Left lobe of liver (tissue), 2 donors: ENCODE results near the gene CCNA2. TPM values are rescaled to one million over a fixed set of nuclear protein-coding genes. Genes with fewer than 3 reads are reported as not detected.

Experiments
- ATAC-seq: fragments of 200-7000 bp; cut with Tn5 transposase; one replicate; pipeline ENCODE4 v1.9.1; 2020; ENCODE audit warnings: mild to moderate bottlenecking, moderate library complexity
- DNase-seq: peaks from one replicate; pipeline ENCODE4 v3.0.0-alpha.2; 2020; ENCODE audit warnings: low spot score
- total RNA-seq: library from RNA; stranded (reverse); gene quantifications from one replicate; pipeline ENCODE4 v1.2.1, GENCODE V29; 2021
- donor health status: DM: no; HTN: no; CAD: no; lungs with moderate emphysema.
- donor health status: DM: no; HTN: yes; CAD: no.

CCNA2 gene
- total RNA-seq = 0.45 TPM

DNA sequence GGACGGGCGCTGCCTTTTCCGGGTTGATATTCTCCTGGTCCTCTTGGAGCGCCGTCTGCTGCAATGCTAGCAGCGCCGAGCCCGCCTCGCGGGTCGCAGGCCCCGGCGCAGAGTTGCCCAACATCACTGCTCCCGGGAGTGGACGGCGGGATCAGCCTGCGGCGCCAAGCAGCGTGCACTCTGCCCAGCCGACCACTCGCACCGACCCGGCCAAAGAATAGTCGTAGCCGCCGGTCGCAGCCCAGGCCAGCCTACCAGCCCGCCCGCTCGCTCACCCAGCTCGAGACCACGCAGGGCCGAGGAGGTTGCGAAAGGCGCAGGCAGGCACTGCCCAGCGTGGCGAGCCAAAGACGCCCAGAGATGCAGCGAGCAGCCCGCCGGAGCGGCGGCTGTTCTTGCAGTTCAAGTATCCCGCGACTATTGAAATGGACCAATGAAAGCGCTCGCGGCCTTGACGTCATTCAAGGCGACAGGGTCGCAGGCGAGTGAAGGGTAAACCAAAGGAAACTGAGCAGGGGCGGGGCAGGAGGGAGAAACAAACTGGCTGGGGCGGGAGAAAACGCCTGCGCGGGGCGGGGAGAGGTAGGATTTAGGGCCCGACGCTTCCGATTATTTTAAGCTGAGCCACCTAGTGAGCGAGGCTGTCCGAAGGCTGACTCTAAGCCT is at the start of gene CCNA2:
TSS of gene CCNA2 (minus strand) at position 379 of the 666 bp plus-strand sequence. CDS start at position 124, 255 bp downstream.
- DNase-seq = peak; percentile 96
- peak; percentile 100 for ATAC-seq

DNA sequence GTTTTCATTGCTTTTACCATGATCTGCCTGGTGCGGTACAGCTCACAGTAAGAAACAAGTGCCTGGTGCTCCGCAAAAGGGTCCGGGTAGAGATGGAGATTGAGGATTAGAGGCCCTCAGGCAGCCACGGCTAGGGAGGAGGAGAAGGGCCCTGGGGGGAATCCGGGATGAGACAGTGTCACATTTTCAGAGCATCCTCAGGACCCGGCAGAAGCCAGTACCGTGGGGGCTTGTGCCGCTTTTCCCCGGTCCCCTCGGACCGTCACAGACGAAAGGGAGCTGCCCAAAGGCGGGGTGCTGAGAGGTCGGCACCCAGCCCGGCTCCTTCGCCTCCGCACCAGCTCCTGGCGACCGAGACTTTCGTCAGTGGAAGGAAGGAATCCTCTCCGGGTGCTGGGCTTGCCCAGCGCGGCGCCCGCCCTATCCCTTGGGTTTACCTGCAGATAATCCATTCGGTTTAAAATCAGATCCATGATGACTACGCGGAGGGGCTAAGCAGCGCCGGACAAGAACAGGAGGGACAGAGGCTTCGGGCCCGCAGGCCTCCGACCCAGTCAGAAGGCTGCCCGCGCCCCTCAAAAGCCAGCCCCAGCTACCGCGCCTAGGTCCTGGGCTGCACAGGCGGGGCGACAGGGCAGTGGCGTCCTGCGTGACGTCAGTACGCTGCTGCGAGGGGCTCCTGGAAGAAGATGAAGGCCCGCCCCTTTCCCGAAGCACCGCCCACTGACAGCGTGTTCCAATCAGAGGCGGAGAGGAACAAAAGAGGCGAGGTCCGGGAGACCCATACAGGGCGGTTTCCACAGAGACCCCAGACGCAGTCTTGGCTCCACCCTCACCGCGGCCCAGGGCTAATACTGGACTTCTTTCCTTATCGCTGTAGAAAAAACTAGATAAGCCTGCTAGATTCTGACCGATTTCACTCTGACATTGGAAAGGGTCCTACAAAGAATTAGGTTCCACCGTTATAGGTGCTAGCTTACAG is 46.4 kb upstream of the CCNA2 start, which contains the start of gene BBS7:
TSS of gene BBS7 (minus strand) at position 634 of the 982 bp plus-strand sequence. CDS start at position 473, 161 bp downstream.
- ATAC-seq (peak; percentile 100), DNase-seq (peak; percentile 96)

DNA sequence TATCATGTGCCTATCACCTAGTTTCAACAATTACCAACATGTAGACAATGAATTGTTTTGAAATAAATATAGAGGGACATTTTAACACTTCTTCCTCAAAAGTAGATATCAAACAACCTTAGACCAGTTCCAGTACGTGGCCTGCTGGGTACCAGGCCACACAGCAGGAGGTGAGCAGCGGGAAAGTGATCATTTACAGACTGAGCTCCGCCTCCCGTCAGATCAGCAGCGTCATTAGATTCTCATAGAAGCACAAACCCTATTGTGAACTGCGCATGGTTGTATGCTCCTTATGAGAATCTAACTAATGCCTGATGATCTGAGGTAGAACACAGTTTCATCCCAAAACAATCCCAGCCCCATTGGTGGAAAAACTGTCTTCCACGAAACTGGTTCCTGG is 40.1 kb upstream of the CCNA2 start:
- no peak for DNase-seq
- ATAC-seq = no peak

DNA sequence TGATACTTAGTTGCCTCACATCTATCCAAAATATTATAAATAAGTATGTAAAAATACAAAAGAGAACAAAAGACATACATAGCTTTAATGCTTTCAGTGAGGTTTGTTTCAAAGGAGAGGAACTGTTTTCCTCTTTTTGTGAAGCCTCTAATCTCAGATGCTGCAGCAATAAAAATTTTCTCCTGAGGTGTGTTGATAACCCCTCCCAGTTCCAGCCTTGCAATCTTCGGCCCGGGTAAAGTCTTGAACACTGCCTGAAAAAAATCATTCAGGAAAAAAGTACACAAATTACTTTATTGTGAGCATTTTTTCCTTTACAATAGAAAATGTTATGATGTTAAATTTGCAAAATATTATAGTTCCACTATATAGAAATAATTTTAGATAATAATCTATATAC is 37.7 kb upstream of the CCNA2 start:
- DNase-seq (no peak), ATAC-seq (no peak)

DNA sequence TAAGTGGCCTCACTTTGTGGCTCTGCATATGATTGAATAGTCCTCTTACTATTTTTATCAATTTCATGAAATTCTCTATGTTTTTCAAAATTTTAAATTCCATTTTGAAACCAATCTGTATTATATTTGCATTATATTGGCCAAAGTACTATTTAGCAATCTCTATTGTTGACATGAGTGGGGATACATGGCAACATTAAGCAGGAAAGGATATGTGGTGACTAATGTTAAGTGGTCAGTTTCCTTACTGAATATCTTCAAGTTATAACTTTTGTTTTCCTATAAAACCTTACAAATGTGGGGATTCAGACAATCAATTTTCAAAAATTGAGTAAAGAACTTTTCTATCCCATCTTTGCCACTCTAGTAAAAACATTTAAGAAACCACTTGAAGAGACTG is 36.4 kb upstream of the CCNA2 start:
- ATAC-seq (no peak), DNase-seq (no peak)

DNA sequence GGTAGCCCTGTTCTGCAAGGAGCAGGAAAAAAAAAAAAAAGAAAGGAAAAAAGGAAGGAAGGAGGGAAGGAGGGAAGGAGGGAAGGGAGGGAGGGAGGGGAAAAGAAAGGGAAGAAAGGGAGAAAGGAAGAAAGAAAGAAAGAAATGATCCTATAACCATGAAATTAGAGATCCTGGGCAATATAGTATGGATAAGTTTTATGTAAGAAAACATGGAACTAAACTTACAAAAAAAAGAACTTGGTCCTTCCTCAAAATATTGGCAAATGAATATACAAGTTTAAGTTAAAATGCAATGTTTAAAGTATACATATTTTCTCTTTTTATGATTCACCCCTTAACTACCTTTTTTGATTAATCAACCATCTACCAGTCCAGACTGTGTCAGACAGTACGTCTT is 27.7 kb upstream of the CCNA2 start:
- DNase-seq (no peak), ATAC-seq (no peak)

DNA sequence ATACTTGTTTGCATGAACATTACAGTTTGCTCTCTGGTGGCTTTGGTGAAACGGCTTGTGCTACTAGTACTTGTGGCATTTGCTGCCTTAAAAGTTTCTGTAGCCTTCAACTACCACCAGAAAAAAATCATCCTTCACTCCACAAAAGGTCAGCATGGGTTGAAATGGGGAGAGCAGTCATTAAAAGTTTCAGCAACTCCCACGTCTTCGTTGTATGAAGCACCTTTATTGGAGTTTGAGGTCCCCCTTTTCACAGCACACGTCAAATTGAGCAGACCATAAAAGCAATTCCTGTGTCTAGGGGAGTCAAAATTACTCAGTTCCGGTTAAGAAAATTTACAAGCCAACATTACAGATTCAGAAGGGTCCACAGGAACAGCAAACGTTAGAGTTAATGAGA is 23.0 kb upstream of the CCNA2 start:
- ATAC-seq (no peak), DNase-seq (no peak)

DNA sequence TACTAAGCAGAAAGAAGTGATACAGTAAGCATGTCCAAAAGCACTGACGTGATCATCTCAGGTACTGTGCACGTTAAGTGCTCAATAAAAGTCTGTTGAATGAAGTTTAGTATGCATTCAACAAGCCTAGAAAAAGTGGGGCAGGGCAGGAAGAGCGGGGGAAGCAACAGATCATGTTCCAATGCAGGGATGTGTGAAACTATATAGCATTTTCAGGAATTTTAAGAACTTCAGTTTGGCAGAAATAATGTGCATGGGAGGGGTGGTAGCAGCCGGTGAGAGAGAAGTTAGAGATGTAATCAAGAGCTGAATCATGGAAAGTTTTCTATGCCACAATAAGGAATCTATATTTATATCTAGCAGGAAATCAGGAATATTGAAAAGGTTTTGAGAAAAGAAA is 19.2 kb upstream of the CCNA2 start:
- ATAC-seq (no peak), DNase-seq (no peak)

DNA sequence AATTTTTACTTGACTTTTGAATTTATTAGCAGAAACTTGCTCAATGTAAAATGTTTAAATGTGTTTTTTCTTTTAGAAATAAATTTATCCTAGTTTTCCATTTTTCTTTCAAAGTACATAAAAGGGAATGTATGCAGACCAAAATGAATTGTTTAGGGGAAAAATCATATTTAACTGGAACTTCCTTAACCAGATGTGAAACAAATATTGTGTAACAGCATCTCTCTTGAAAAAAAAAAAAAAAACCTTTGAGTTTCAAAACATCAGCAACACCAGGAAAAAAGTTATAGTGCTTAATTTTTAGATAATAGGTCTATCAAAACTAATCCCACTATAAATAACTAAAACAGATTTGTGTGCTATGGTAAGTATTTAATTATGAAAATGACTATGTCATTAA is 14.5 kb upstream of the CCNA2 start:
- ATAC-seq = no peak

DNA sequence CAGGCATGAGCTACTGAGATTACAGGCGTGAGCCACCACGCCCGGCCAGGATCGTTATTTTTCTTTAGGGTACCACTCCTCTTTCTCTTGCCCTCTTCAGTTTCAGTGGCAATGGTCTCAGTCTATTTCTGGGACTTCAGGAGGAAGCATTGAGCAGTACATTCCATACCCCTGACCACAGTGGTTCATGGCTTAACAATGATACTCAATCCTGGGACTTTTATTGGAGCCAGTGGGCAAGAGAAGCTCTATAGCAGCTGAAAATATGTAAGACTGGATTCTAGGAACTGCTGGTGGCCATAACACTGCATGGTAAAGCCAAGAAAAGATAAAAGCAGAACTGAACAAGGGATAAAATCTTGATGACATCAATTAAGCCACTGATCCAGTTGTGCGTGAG is 5.8 kb upstream of the CCNA2 start:
- DNase-seq (no peak), ATAC-seq (no peak)

More for the DNA sequence above, 14.5 kb upstream of the CCNA2 start:
- DNase-seq = no peak

DNA sequence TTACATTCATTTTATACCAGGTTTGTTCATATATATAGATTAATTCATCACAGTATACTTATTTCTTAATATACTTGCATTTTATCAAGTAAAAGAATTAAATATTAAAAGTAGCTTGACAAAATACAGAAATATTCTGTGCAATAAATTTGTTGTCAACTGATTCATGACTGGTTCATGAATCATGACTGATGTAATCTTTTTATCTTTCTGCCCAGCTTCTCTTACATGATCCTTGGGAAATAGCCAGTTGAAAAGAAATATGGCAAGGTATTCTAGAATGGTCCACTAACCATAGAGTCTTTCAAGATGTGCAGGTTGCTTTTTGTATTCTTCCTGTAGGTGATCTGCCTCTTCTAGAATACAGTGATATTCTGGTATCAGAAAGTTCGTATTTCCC is 4.2 kb upstream of the CCNA2 start:
- DNase-seq = no peak
- ATAC-seq = no peak

DNA sequence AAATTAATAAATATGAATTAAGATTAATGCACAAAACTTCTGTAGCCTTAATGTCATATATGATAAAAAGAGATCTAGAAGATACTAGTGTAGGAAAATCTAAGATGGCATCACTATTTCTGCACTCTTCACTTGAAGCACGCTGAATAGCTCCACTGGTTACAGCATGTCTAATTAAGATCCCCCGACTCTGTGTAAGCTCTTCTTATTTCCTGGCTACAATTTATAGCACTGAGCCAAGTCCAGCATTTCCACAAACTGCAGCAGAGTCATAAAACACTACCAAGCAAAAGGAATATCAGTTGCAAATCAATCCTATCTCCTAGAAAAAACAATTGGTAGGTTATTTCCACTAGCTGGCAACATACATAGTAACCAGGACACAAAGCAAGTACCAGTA is 1.3 kb upstream of the CCNA2 start:
- DNase-seq (no peak), ATAC-seq (no peak)

DNA sequence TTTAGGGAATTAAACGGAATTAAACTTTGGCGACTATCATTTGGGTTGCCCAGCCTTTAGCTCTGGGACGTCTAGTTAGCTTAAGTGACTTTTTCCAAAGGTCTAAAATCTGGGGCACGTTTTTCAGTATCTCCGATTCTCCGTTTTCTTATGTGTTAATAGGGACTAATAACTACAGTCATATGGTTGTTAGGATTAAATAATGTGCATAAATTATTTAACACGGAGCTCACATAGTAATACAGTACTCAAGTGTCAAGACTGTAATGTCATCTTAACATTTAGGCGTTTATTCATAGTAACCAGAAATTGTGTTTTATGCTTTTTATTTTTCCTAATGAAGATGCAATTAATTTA is 466 bp upstream of the CCNA2 start:
- ATAC-seq = no peak

DNA sequence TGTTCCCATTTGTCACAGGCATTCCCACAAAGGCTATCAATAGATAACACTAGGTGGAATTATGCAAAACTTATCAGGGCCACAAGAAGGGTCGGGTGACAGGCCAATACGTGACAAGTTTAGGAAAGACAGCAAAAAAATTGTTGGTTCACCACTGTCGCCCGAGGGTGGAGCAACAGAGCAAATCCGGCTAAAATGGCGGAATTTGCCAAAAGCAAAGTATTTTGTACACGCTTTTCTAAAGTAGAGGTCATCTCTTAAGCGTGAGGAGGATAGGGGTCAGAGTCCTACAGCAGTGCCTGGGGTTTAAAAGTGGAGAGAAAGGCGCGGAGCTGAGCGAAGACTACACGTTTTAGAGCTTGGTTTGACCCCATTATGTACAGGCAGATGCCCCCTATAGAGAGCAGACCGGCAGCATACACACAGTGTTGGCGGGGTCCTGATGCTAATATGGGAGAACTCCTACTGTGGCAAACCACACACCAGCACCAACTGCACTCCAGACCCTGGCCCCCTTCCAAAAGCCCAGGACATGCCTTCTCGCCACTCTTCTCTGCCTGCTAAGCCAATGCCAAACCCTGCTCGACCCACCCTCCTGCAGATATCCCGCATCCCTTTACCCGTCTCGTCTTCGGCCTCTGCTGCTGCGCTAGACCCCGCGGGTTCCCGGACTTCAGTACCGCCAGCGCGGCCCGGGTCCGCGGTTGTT is 733 bp downstream of the CCNA2 start:
- peak; percentile 53 for DNase-seq
- peak; percentile 5 for ATAC-seq

More for the DNA sequence above, 466 bp upstream of the CCNA2 start:
- no peak for DNase-seq

DNA sequence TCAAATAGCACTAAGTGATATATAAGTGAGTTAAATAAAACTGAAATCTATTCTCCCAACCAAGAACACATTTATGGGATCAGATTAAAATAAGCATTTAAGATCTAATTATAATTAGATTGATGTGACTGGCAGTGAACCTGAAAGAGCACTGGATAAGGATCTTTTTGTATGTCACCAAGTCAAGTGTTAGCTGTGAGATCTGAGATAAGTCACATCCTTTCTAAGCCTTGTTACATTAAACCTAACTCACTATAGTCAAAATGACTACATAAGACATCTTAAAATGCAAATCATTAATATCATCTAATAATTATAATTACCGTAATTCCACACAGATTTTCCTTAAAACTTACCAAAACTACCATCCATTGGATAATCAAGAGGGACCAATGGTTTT is 1.6 kb downstream of the CCNA2 start:
- no peak for ATAC-seq
- DNase-seq = no peak

DNA sequence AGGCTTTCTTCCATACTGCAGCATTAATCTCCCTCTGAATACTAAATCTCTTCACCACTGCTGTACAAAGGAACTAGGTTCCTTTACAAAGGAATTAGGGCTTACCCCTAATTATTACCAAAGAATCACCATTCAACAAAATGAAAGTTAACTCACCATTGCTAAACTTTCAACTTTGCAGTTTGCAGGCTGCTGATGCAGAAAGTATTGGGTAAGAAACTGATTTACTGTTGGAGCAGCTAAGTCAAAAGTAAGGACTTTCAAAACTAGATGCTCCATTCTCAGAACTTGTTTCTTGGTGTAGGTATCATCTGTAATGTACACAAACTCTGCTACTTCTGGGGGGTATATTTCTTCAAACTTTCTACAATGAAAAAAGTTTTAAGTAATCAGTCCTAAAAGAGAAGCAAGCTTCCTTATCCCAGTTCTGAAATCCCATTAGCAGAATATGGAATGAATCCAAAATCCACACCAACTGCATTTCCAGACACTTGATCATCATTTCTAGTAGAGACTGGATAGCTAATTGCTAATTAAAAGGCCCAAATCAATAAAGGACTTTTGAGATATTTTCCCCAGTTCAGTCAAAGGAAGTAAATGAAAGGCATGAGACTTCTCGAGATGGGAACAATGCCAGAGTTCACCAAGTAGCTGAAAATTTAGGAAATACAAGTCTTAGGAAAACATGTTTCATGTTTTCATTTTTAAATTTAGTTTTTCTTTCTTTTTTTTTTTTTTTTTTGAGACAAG is 4.3 kb downstream of the CCNA2 start:
- DNase-seq (no peak), ATAC-seq (no peak)

DNA sequence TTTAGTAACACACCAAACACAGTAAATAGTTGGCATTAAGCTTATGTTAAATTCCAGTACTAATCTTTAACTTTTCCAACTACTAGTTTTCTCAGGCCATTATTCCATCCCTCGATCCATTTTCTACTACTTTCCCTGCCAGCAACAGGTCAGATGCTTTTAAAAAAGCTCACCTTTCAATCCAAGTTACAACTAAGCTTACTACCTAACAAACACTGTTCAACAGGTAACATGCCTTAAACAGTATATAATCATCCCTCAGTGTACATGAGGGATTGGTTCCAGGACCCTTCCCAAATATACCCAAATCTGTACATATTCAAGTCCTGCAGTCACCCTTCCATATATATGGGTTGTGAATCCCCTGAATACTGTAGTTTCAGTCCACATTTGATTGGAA is 5.5 kb downstream of the CCNA2 start:
- DNase-seq = no peak
- no peak for ATAC-seq

DNA sequence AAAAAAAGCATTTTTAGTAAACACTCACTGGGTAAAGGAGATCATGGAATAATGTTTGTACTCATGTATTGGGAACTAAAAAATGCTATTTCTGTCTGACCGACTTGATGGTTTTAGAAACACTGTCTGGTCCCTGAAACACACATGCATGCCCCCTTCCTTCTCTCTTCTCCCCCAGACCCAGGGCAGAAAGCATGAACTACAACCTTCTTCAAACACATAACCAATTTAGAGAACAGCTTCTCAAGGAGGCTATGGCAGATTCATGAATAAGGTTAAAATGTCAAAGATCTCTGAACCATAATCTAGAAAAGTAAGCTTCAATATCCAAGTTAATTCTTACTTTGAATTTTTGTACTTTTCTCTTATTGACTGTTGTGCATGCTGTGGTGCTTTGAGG is 6.0 kb downstream of the CCNA2 start:
- DNase-seq = no peak
- no peak for ATAC-seq

DNA sequence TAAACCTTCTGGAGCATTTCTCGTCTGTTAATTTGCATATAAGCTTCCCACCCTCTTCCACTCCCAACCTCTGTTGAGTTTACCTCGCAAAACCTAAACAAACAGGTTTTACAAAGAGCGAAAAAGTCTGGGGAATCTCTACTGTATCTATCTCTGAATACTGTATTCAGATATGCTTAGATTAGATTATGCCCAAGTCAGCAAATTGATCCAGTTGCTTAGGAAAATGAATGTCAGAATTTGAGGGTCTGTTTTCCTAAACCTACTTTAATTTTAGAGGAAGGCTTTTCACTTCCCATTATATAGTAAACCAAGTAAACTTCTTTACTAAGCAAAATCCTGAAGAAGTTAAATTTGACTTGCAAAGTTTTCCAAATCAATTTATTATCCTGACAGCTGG is 6.7 kb downstream of the CCNA2 start:
- DNase-seq = no peak

DNA sequence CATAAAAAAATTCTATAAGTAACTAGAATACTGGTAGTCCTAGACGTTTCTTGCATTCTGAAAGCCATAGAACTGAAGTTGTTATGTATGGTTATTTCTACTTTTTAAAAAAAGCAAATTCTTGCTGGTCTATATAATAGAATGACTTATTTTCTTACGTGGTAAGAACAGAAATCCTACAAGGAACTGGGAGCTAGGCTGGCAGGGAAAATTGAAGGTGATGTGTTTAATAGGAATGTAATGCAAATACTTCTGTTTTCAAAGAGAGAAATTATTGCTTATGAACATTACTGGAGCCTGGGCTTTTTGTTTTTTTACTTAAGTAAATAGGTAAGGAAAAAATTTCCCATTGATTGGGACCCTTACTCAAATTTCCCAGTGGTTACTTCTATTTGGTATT is 8.9 kb downstream of the CCNA2 start:
- DNase-seq (no peak), ATAC-seq (no peak)

More for the DNA sequence above, 6.7 kb downstream of the CCNA2 start:
- ATAC-seq = no peak

DNA sequence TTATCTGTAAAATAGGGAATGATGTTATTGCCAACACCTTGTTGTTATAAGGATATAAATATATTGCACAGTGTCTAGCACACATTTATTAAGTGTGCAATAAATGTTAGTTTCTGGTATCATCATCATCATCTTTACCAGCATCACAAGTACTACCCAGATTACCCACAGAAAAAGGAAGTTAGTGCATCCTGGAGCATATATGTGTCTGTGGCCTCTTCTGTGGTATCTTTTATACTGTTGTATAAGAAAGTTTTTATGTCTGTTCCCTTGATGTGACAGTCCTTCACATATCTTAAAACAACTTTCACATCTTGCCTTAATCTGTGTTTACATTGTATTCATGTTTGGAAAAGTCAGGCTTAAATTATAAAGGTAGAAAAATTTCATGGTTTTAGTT is 12.6 kb downstream of the CCNA2 start:
- DNase-seq (no peak), ATAC-seq (no peak)
